K562 (cell line): Measurements from ENCODE around the gene PLEKHA8. TPM values are rescaled to one million over a fixed set of nuclear protein-coding genes. Genes with fewer than 3 reads are reported as not detected.

ENCODE experiments used
- ATAC-seq: fragments of 200-7000 bp; cut with Tn5 transposase; 3 replicates; pipeline ENCODE4 v1.9.1; 2020; ENCODE audit warnings: moderate library complexity
- BruUV-seq: library from RNA; stranded (reverse); fragments of 400-500 nt; replicated peaks from 2 replicates; lab custom pipeline; 2021; lab: Mats Ljungman, UMichigan
- CTCF ChIA-PET: fragments of 300-600 bp; formaldehyde crosslinking; extraction: SDS; loops from one replicate; lab custom pipeline; 2021; ENCODE audit warnings: low intra/inter-chr PET ratio; lab: Yijun Ruan, JAX
- POLR2A ChIA-PET: fragments of 300-600, 350-650 bp; sonication (Branson Sonifier 250); formaldehyde crosslinking; extraction: SDS; loops from one replicate; lab custom pipeline; 2021; ENCODE audit warnings: antibody characterized with exemption, inconsistent platforms; lab: Yijun Ruan, JAX
- DNase-seq, 4 experiments: peaks; one replicate each; pipeline versions ENCODE4 v3.0.0 to v3.0.0-alpha.2; 2011 to 2018; ENCODE audit warnings: low spot score in 3 of 4, mixed read lengths in 3 of 4; ENCODE audit errors: extremely low read depth in 1 of 4
- FAIRE-seq: peaks from 2 replicates; lab custom pipeline; 2011; peaks lifted over from hg19 to GRCh38; lab: Jason Lieb, UNC
- H2AFZ ChIP-seq: 2 replicates; pipeline ENCODE4 v1.6.0; 2011; ENCODE audit warnings: low read depth, low read length, control low read depth, inconsistent platforms
- H3K27ac ChIP-seq: fragments of 200-600 bp; 3 replicates; pipeline ENCODE4 v1.8.0; 2011; ENCODE audit warnings: low read depth, mild to moderate bottlenecking, control low read depth, inconsistent platforms, low read length, moderate library complexity, mixed read lengths; ENCODE audit errors: extremely low read depth
- H3K27me3 ChIP-seq, 2 experiments: fragments of 300-600 bp in 1 of 2; 2 replicates in 1 of 2; 3 replicates in 1 of 2; pipeline versions ENCODE4 v1.6.0 to v1.8.0; 2011; ENCODE audit warnings: inconsistent platforms in 2 of 2, low read length in 2 of 2, mild to moderate bottlenecking in 1 of 2, mixed read lengths in 1 of 2, moderate library complexity in 1 of 2; ENCODE audit not compliant: control insufficient read depth in 2 of 2, insufficient read depth in 2 of 2
- H3K36me3 ChIP-seq: fragments of 300-600 bp; 3 replicates; pipeline ENCODE4 v1.8.0; 2011; ENCODE audit warnings: mild to moderate bottlenecking, low read length, inconsistent platforms; ENCODE audit not compliant: control insufficient read depth, insufficient read depth
- H3K4me1 ChIP-seq, 2 experiments: fragments of 200-600 bp in 1 of 2; replicated peaks in 1 of 2; 2 replicates in 1 of 2; 3 replicates in 1 of 2; pipeline versions ENCODE4 v1.5.1 to v1.8.0; 2011; ENCODE audit warnings: inconsistent platforms in 2 of 2, low read length in 2 of 2, mild to moderate bottlenecking in 1 of 2, mixed read lengths in 1 of 2, moderate library complexity in 1 of 2; ENCODE audit not compliant: control insufficient read depth in 2 of 2, insufficient read depth in 2 of 2
- H3K4me2 ChIP-seq: 2 replicates; pipeline ENCODE4 v1.6.1; 2011; ENCODE audit warnings: low read length, control low read depth, inconsistent platforms, mixed read lengths; ENCODE audit not compliant: insufficient read depth
- H3K4me3 ChIP-seq: fragments of 200-600 bp; sonication (generic), shearing (Covaris generic); 2 replicates; pipeline ENCODE4 v1.5.1; 2016; ENCODE audit warnings: control low read depth, inconsistent platforms
- H3K79me2 ChIP-seq: fragments of 200-600 bp; 3 replicates; pipeline ENCODE4 v1.8.0; 2011; ENCODE audit warnings: low read length, inconsistent platforms; ENCODE audit not compliant: control insufficient read depth, insufficient read depth
- H3K9ac ChIP-seq, 2 experiments: 2 replicates each; pipeline versions ENCODE4 v1.6.0 to v1.6.1; 2011; ENCODE audit warnings: low read depth in 2 of 2, low read length in 2 of 2, control low read depth in 1 of 2, inconsistent platforms in 1 of 2, mild to moderate bottlenecking in 1 of 2, mixed read lengths in 1 of 2; ENCODE audit not compliant: insufficient read depth in 1 of 2
- H3K9me1 ChIP-seq: one replicate; pipeline ENCODE4 v1.6.0; 2011; ENCODE audit warnings: inconsistent platforms, mild to moderate bottlenecking, low read length, moderate library complexity; ENCODE audit not compliant: control insufficient read depth, insufficient read depth
- H3K9me3 ChIP-seq: replicated peaks from 2 replicates; pipeline ENCODE4 v1.5.1; 2011; ENCODE audit warnings: low read depth, low read length, inconsistent platforms; ENCODE audit not compliant: control insufficient read depth, insufficient read depth
- H4K20me1 ChIP-seq: replicated peaks from 2 replicates; pipeline ENCODE4 v1.6.1; 2011; ENCODE audit warnings: low read length, inconsistent platforms, mixed read lengths; ENCODE audit not compliant: control insufficient read depth, insufficient read depth
- CHD7 ChIP-seq: fragments of 200-600 bp; sonication (generic); IDR thresholded peaks from one replicate; pipeline ENCODE4 v1.6.1; 2012; ENCODE audit warnings: mild to moderate bottlenecking, low read depth, low read length, inconsistent platforms
- ELF1 ChIP-seq: fragments of 200-800 bp; sonication (Bioruptor generic); IDR thresholded peaks from 2 replicates; pipeline ENCODE4 v1.6.1; 2016; ENCODE audit warnings: missing genetic modification characterization, missing compliant biosample characterization
- FOXK2 ChIP-seq, 2 experiments: fragments of 450-650 bp; IDR thresholded peaks in 1 of 2; conservative IDR thresholded peaks in 1 of 2; 2 replicates each; pipeline ENCODE4 v1.6.1; 2016; ENCODE audit warnings: low read depth in 2 of 2, mild to moderate bottlenecking in 1 of 2
- HDGF ChIP-seq: fragments of 450-650 bp; IDR thresholded peaks from 2 replicates; pipeline ENCODE4 v1.6.1; 2016
- JUN ChIP-seq, 2 experiments: sonication (generic) in 1 of 2; formaldehyde crosslinking in 1 of 2; IDR thresholded peaks; 2 replicates each; pipeline versions ENCODE4 v1.6.1 to v1.8.0; 2012 to 2022; ENCODE audit warnings: borderline replicate concordance in 2 of 2, mild to moderate bottlenecking in 2 of 2, improper control_type of control experiment in 1 of 2, low read depth in 1 of 2, low read length in 1 of 2, missing genetic modification reagents in 1 of 2
- KLF13 ChIP-seq: fragments of 450-650 bp; IDR thresholded peaks from 2 replicates; pipeline ENCODE4 v1.6.1; 2016; ENCODE audit warnings: missing genetic modification characterization, low read depth, mild to moderate bottlenecking, missing compliant biosample characterization, moderate library complexity, borderline replicate concordance
- MAZ ChIP-seq, 2 experiments: fragments of 450-650 bp in 1 of 2; sonication (generic) in 1 of 2; formaldehyde crosslinking; IDR thresholded peaks in 1 of 2; conservative IDR thresholded peaks in 1 of 2; 2 replicates each; pipeline versions ENCODE4 v1.4.0 to v1.5.0; 2020; ENCODE audit warnings: mild to moderate bottlenecking in 1 of 2, missing genetic modification reagents in 1 of 2
- NCOA4 ChIP-seq: fragments of 450-650 bp; IDR thresholded peaks from 2 replicates; pipeline ENCODE4 v1.6.1; 2018; ENCODE audit warnings: mild to moderate bottlenecking; ENCODE audit not compliant: partially characterized antibody
- NFIC ChIP-seq: fragments of 450-650 bp; IDR thresholded peaks from 2 replicates; pipeline ENCODE4 v1.6.1; 2017; ENCODE audit warnings: mild to moderate bottlenecking, inconsistent platforms
- WGBS: fragments of 100-300 bp; shearing (Covaris generic); methylation state at CpG from one replicate; pipeline ENCODE4 v1.1.6; 2016; ENCODE audit warnings: low coverage, mixed read lengths; ENCODE audit not compliant: insufficient coverage; ENCODE audit errors: missing lambda C conversion rate; 5-methylcytosine and 5-hydroxymethylcytosine counted together
- in situ Hi-C: fragments of 300-500 bp; cut with MboI; formaldehyde crosslinking; loops from 4 replicates; pipeline ENCODE4 v1.15.0; 2018; ENCODE audit warnings: inconsistent platforms, mixed read lengths
- intact Hi-C: fragments of 100-400 bp; cut with micrococcal nuclease; formaldehyde crosslinking; loops from 2 replicates; pipeline ENCODE4 v1.14.2; 2022
- polyA plus RNA-seq, 8 experiments: library from polyadenylated mRNA; depleted of rRNA in 4 of 8; stranded (reverse) in 5 of 8; unstranded in 3 of 8; fragments of >200 nt; fragmentation: Nextera tagmentation in 2 of 8; fragmentation: Illumina TruSeq in 1 of 8; extraction: Ambion mirVana in 2 of 8; extraction: Trizol in 1 of 8; gene quantifications; 2 replicates each; pipeline versions ENCODE4 v1.2.1 to v1.2.3, GENCODE V29; 2011 to 2014; ENCODE audit warnings: inconsistent platforms in 1 of 8, missing spikeins in 1 of 8
- total RNA-seq, 7 experiments: library from RNA; depleted of rRNA in 6 of 7; stranded (reverse); fragments of >200 nt in 6 of 7; fragmentation: Illumina TruSeq in 2 of 7; extraction: Trizol in 2 of 7; gene quantifications; 2 replicates each; pipeline versions ENCODE4 v1.2.1 to v1.2.3, GENCODE V29; 2011 to 2021; ENCODE audit warnings: low replicate concordance in 1 of 7

The PLEKHA8 gene
- total and polyA plus RNA-seq, 9 of the 15 experiments (the other 6 are each of a cell fraction or from before 2014, with no cell fraction given) = 3.2 to 16.3 (median 11.8) TPM

- ATAC-seq = peak; percentile 35
- peaks cover 9 to 16% of the 10 kb centered on the region in 2 experiments for H3K27me3 ChIP-seq
- no peak overlapping the region; the same call in 2 of the 3 replicates for H3K27ac ChIP-seq
- CTCF ChIA-PET = interaction anchor here (0.6 to 0.7 kb wide), 2 partner anchors 284 to 404 kb away, joined by 3 to 4 read pairs; no protein-coding TSS in a partner anchor
- POLR2A ChIA-PET = interaction anchor here (0.7 to 2.4 kb wide), 3 partner anchors 13 to 643 kb away, joined by 3 to 7 read pairs (median 4); no protein-coding TSS in a partner anchor
- H4K20me1 ChIP-seq = no peaks in the 10 kb centered on the region
- H3K79me2 ChIP-seq = no peaks in the 10 kb centered on the region
- BruUV-seq = no TSS peak
- no peaks in the 10 kb centered on the region for H3K36me3 ChIP-seq
- H3K4me3 ChIP-seq = no peak overlapping the region
- peak overlapping the region; percentile 71; the same call in 1 of the 2 replicates for H2AFZ ChIP-seq
- no peaks in the 10 kb centered on the region for H3K9me3 ChIP-seq
- 0 out of 4 replicates have a peak overlapping the region, but pooled peaks of 1 of the 2 experiments have one; percentile 9 for H3K9ac ChIP-seq
- intact Hi-C loops (loop anchor here (5.0 to 10.0 kb wide), 3 partner anchors 110 to 582 kb away; no protein-coding TSS in a partner anchor), in situ Hi-C loops (loop anchor here (5.0 to 10.0 kb wide), 3 partner anchors 250 to 572 kb away; no protein-coding TSS in a partner anchor)
- peaks cover 12 to 42% of the 10 kb centered on the region in 2 experiments for H3K4me1 ChIP-seq
- DNase-seq = no peak
- WGBS = 18% methylated on average over 5 of the region's 5 CpGs
- peak; percentile 56 for FAIRE-seq
- peak overlapping the region; percentile 56 for H3K4me2 ChIP-seq
- no peaks in the 10 kb centered on the region for H3K9me1 ChIP-seq
- no peak for TF ChIP-seq FOXK2 (conservative IDR thresholded peaks at IDR 0.05 in 1 of 2, IDR thresholded peaks at IDR 0.05 in 1 of 2; ENCODE audit: low read depth in 2 of 2)
- TF ChIP-seq MAZ (CRISPR knock-in tag; conservative IDR thresholded peaks at IDR 0.05 in 1 of 2, IDR thresholded peaks at IDR 0.05 in 1 of 2) = 0 out of 4 replicates have a peak, but pooled peaks of 1 of the 2 experiments have one; percentile 5
- 0 out of 2 replicates have a peak, but pooled peaks have one; percentile 10 for TF ChIP-seq JUN (IDR thresholded peaks at IDR 0.05; ENCODE audit: borderline replicate concordance, low read depth, low read length)
- TF ChIP-seq JUN (CRISPR knock-in tag; IDR thresholded peaks at IDR 0.05; ENCODE audit: borderline replicate concordance) = no peak
- TF ChIP-seq CHD7 = no peak
- 0 out of 2 replicates have a peak, but pooled peaks have one; percentile 2 for TF ChIP-seq NFIC
- TF ChIP-seq NCOA4 = peak; percentile 21
- peak; percentile 8; the same call in 1 of the 2 replicates for TF ChIP-seq HDGF
- 0 out of 2 replicates have a peak, but pooled peaks have one; percentile 15 for TF ChIP-seq ELF1
- TF ChIP-seq KLF13 (tag) = no peak
These were observed 134.5 kb downstream of the PLEKHA8 start for GRCh38 chr7:30162622-30163124.
